SU-DHL-6 (cell line): Measurements from ENCODE around the gene ALPK3.

ENCODE experiments used
- H2AFZ ChIP-seq: fragments of 200-600 bp; sonication (generic); 2 replicates; pipeline ENCODE4 v1.6.1; 2014; ENCODE audit warnings: low read depth, mild to moderate bottlenecking, moderate library complexity, mixed read lengths, antibody characterized with exemption, low read length; ENCODE audit not compliant: severe bottlenecking
- H3F3A ChIP-seq: fragments of 200-600 bp; shearing (Covaris generic); 2 replicates; pipeline ENCODE4 v1.6.0; 2016; ENCODE audit warnings: antibody characterized with exemption, mild to moderate bottlenecking; ENCODE audit not compliant: insufficient read depth
- H3K27ac ChIP-seq: fragments of 200-600 bp; sonication (generic); 2 replicates; pipeline ENCODE4 v1.5.1; 2016; ENCODE audit warnings: low read depth, mild to moderate bottlenecking, low read length, moderate library complexity, mixed read lengths
- H3K27me3 ChIP-seq: fragments of 200-600 bp; sonication (generic), shearing (Covaris generic); 2 replicates; pipeline ENCODE4 v1.6.0; 2014; ENCODE audit warnings: mild to moderate bottlenecking, low read length
- H3K36me3 ChIP-seq: fragments of 200-600 bp; sonication (generic); 2 replicates; pipeline ENCODE4 v1.6.1; 2014; ENCODE audit warnings: mild to moderate bottlenecking, low read length, mixed read lengths
- H3K4me2 ChIP-seq: fragments of 300-600, 200-600 bp; shearing (Covaris generic), sonication (generic); 2 replicates; pipeline ENCODE4 v1.6.0; 2014; ENCODE audit warnings: low read length, low read depth, mild to moderate bottlenecking; ENCODE audit not compliant: poor library complexity, severe bottlenecking
- H3K4me3 ChIP-seq: fragments of 200-600 bp; sonication (generic); 2 replicates; pipeline ENCODE4 v1.5.1; 2014; ENCODE audit warnings: antibody characterized with exemption, low read length, mild to moderate bottlenecking, mixed read lengths; ENCODE audit not compliant: insufficient read depth, poor library complexity, severe bottlenecking
- H3K79me2 ChIP-seq: fragments of 200-600 bp; sonication (generic); 2 replicates; pipeline ENCODE4 v1.6.1; 2014; ENCODE audit warnings: mild to moderate bottlenecking, low read length, moderate library complexity; ENCODE audit not compliant: insufficient read depth
- H3K9ac ChIP-seq: fragments of 200-600 bp; sonication (generic); 2 replicates; pipeline ENCODE4 v1.7.0; 2014; ENCODE audit warnings: mild to moderate bottlenecking, low read length
- H3K9me2 ChIP-seq: fragments of 200-600 bp; sonication (generic); replicated peaks from 2 replicates; pipeline ENCODE4 v1.6.1; 2014; ENCODE audit warnings: low read length; ENCODE audit not compliant: insufficient read depth
- H3K9me3 ChIP-seq: fragments of 200-600 bp; sonication (generic); 2 replicates; pipeline ENCODE4 v1.6.1; 2014; ENCODE audit warnings: low read length, mixed read lengths; ENCODE audit not compliant: insufficient read depth
- H4K20me1 ChIP-seq: fragments of 200-600 bp; sonication (generic); 2 replicates; pipeline ENCODE4 v1.6.1; 2014; ENCODE audit warnings: low read depth, mild to moderate bottlenecking, antibody characterized with exemption, low read length, moderate library complexity, mixed read lengths
- EZH2phosphoT487 ChIP-seq: fragments of 200-600 bp; sonication (generic), shearing (Covaris generic); conservative IDR thresholded peaks from 2 replicates; pipeline ENCODE4 v1.6.1; 2018; ENCODE audit warnings: mild to moderate bottlenecking, antibody characterized with exemption, low read length, moderate library complexity, mixed read lengths
- TF ChIP-seq, protein P1 (sequence below): fragments of 200-600 bp; sonication (generic); IDR thresholded peaks from one replicate; pipeline ENCODE4 v1.5.1; 2017; ENCODE audit warnings: antibody characterized with exemption, mild to moderate bottlenecking, low read length, moderate library complexity; ENCODE audit not compliant: insufficient read depth, poor library complexity, severe bottlenecking

The ALPK3 gene

GRCh38 chr15:84881520-84881830 lies 64.3 kb downstream of the ALPK3 start:
- no peaks in the 10 kb centered on the region for H3K9me2 ChIP-seq
- H3K9ac ChIP-seq: no peak overlapping the region
- H3K4me2 ChIP-seq: no peak overlapping the region
- no peak overlapping the region for H3K27ac ChIP-seq
- H3K79me2 ChIP-seq: no peaks in the 10 kb centered on the region
- no peaks in the 10 kb centered on the region for H3K9me3 ChIP-seq
- no peak for TF ChIP-seq EZH2phosphoT487
- TF ChIP-seq, protein P1, sequence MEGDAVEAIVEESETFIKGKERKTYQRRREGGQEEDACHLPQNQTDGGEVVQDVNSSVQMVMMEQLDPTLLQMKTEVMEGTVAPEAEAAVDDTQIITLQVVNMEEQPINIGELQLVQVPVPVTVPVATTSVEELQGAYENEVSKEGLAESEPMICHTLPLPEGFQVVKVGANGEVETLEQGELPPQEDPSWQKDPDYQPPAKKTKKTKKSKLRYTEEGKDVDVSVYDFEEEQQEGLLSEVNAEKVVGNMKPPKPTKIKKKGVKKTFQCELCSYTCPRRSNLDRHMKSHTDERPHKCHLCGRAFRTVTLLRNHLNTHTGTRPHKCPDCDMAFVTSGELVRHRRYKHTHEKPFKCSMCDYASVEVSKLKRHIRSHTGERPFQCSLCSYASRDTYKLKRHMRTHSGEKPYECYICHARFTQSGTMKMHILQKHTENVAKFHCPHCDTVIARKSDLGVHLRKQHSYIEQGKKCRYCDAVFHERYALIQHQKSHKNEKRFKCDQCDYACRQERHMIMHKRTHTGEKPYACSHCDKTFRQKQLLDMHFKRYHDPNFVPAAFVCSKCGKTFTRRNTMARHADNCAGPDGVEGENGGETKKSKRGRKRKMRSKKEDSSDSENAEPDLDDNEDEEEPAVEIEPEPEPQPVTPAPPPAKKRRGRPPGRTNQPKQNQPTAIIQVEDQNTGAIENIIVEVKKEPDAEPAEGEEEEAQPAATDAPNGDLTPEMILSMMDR: no peak
- no peaks in the 10 kb centered on the region for H3K27me3 ChIP-seq
- no peaks in the 10 kb centered on the region for H4K20me1 ChIP-seq
- no peak overlapping the region for H3K4me3 ChIP-seq
- no peaks in the 10 kb centered on the region for H3K36me3 ChIP-seq
- H2AFZ ChIP-seq: no peak overlapping the region
- H3F3A ChIP-seq: no peaks in the 10 kb centered on the region

GRCh38 chr15:84883466-84883865 lies 66.3 kb downstream of the ALPK3 start:
- Histone ChIP-seq H3K36me3 (no peaks in the 10 kb centered on the region), H3K9me3 (no peaks in the 10 kb centered on the region), H3K79me2 (no peaks in the 10 kb centered on the region), H3K9ac (no peak overlapping the region), H4K20me1 (no peaks in the 10 kb centered on the region), H3K4me2 (no peak overlapping the region), H3K27ac (no peak overlapping the region), H3K9me2 (no peaks in the 10 kb centered on the region), H3K4me3 (no peak overlapping the region), H3F3A (no peaks in the 10 kb centered on the region), H3K27me3 (no peaks in the 10 kb centered on the region), H2AFZ (no peak overlapping the region)
- no peak for TF ChIP-seq EZH2phosphoT487
- TF ChIP-seq, protein P1: no peak

DNA sequence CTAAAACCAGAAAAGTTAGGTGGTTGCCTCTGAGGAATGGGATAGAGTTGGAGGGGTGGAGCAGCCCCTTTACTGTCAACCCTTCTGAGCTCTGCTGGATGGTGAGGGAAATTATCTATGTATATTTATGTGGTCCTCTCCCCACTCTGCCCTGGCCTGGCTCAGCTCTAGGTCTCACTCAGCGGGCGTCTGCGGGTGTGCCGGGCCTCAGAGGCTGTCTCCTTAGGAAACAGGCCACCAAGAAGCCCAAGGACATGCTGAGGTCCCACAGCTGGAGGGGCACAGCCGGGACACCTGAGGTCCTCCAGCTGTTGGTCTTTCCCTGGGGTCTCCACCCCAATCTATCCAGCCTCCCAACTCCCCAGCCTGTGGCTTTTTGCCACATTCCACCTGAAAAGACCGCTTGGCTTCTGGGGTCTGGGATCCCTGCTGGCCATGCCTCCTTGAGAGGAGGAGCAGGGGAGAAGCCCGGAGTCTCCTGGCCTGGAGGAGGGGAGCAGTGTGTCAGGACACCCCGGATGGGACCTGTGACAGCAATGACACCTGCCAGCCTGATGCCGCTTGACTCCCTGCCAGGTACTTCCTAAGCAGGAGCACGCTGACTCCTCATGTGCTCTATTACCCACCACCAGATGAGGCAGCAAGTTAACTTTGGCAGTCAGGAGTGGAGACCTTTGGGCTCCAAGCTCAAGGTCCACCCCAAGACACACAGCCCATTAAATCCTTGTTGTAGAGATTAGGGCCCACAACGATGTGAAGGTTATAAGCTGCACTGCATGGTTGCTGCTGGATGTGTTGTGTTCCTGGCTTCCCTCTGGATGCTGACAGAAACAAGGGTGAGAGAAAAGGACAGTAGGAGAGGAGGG lies 67.0 kb downstream of the ALPK3 start, which contains the start of gene SLC28A1:
TSS of gene SLC28A1 (plus strand) at position 747 of the 866 bp plus-strand sequence. CDS start 3,099 bp downstream, outside the sequence.
- Histone ChIP-seq H3K79me2 (no peaks in the 10 kb centered on the region), H2AFZ (no peak within 1 kb of the TSS), H4K20me1 (no peaks in the 10 kb centered on the region), H3K27ac (no peak within 1 kb of the TSS), H3K9me3 (no peaks in the 10 kb centered on the region), H3K9me2 (no peaks in the 10 kb centered on the region), H3K4me3 (no peak within 1 kb of the TSS), H3K4me2 (no peak within 1 kb of the TSS), H3K36me3 (no peaks in the 10 kb centered on the region), H3K27me3 (no peaks in the 10 kb centered on the region), H3F3A (no peaks in the 10 kb centered on the region), H3K9ac (no peak within 1 kb of the TSS)
- TF ChIP-seq EZH2phosphoT487: no peak
- TF ChIP-seq, protein P1: no peak
